ENCODE results near the gene MMP13.

DNA sequence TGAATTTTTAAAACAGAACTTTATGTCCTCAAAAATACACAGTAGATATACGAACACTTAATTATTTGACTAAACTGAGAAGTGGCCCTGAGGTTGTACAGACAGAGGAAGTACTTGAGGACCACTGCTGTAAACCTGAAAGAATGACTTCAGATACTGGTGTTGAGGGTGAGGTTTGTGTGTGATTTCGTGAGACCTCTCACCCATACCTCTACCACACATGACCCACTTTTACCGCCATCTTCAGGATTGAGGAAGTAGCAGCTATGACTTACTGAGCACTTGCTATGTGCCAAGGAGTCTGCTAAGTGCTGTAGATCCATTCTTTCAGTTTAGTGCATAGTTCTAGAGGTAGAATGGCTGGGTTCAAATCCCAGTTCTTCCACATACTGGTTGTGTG lies 21.9 kb downstream of the MMP13 start:
- TF ChIP-seq, protein P1, sequence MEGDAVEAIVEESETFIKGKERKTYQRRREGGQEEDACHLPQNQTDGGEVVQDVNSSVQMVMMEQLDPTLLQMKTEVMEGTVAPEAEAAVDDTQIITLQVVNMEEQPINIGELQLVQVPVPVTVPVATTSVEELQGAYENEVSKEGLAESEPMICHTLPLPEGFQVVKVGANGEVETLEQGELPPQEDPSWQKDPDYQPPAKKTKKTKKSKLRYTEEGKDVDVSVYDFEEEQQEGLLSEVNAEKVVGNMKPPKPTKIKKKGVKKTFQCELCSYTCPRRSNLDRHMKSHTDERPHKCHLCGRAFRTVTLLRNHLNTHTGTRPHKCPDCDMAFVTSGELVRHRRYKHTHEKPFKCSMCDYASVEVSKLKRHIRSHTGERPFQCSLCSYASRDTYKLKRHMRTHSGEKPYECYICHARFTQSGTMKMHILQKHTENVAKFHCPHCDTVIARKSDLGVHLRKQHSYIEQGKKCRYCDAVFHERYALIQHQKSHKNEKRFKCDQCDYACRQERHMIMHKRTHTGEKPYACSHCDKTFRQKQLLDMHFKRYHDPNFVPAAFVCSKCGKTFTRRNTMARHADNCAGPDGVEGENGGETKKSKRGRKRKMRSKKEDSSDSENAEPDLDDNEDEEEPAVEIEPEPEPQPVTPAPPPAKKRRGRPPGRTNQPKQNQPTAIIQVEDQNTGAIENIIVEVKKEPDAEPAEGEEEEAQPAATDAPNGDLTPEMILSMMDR (IDR thresholded peaks at IDR 0.05; ENCODE audit: insufficient read depth, low read length), result no peak
- TF ChIP-seq, protein P2, sequence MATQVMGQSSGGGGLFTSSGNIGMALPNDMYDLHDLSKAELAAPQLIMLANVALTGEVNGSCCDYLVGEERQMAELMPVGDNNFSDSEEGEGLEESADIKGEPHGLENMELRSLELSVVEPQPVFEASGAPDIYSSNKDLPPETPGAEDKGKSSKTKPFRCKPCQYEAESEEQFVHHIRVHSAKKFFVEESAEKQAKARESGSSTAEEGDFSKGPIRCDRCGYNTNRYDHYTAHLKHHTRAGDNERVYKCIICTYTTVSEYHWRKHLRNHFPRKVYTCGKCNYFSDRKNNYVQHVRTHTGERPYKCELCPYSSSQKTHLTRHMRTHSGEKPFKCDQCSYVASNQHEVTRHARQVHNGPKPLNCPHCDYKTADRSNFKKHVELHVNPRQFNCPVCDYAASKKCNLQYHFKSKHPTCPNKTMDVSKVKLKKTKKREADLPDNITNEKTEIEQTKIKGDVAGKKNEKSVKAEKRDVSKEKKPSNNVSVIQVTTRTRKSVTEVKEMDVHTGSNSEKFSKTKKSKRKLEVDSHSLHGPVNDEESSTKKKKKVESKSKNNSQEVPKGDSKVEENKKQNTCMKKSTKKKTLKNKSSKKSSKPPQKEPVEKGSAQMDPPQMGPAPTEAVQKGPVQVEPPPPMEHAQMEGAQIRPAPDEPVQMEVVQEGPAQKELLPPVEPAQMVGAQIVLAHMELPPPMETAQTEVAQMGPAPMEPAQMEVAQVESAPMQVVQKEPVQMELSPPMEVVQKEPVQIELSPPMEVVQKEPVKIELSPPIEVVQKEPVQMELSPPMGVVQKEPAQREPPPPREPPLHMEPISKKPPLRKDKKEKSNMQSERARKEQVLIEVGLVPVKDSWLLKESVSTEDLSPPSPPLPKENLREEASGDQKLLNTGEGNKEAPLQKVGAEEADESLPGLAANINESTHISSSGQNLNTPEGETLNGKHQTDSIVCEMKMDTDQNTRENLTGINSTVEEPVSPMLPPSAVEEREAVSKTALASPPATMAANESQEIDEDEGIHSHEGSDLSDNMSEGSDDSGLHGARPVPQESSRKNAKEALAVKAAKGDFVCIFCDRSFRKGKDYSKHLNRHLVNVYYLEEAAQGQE (IDR thresholded peaks at IDR 0.05; ENCODE audit: insufficient replicate concordance, low read depth), result no peak

Data from HL-60 (cell line).